K562 (cell line): ENCODE measurements around the gene CUX1. TPM values are rescaled to one million over a fixed set of nuclear protein-coding genes. Genes with fewer than 3 reads are reported as not detected.

Experiments used
- ATAC-seq: fragments of 200-7000 bp; cut with Tn5 transposase; 3 replicates; pipeline ENCODE4 v1.9.1; 2020; ENCODE audit warnings: moderate library complexity
- BruUV-seq: library from RNA; stranded (reverse); fragments of 400-500 nt; replicated peaks from 2 replicates; lab custom pipeline; 2021; lab: Mats Ljungman, UMichigan
- CTCF ChIA-PET: fragments of 300-600 bp; formaldehyde crosslinking; extraction: SDS; loops from one replicate; lab custom pipeline; 2021; ENCODE audit warnings: low intra/inter-chr PET ratio; lab: Yijun Ruan, JAX
- POLR2A ChIA-PET: fragments of 300-600, 350-650 bp; sonication (Branson Sonifier 250); formaldehyde crosslinking; extraction: SDS; loops from one replicate; lab custom pipeline; 2021; ENCODE audit warnings: antibody characterized with exemption, inconsistent platforms; lab: Yijun Ruan, JAX
- DNase-seq, 4 experiments: peaks; one replicate each; pipeline versions ENCODE4 v3.0.0 to v3.0.0-alpha.2; 2011 to 2018; ENCODE audit warnings: low spot score in 3 of 4, mixed read lengths in 3 of 4; ENCODE audit errors: extremely low read depth in 1 of 4
- FAIRE-seq: peaks from 2 replicates; lab custom pipeline; 2011; peaks lifted over from hg19 to GRCh38; lab: Jason Lieb, UNC
- H2AFZ ChIP-seq: 2 replicates; pipeline ENCODE4 v1.6.0; 2011; ENCODE audit warnings: low read depth, low read length, control low read depth, inconsistent platforms
- H3K27ac ChIP-seq: fragments of 200-600 bp; 3 replicates; pipeline ENCODE4 v1.8.0; 2011; ENCODE audit warnings: low read depth, mild to moderate bottlenecking, control low read depth, inconsistent platforms, low read length, moderate library complexity, mixed read lengths; ENCODE audit errors: extremely low read depth
- H3K27me3 ChIP-seq, 2 experiments: fragments of 300-600 bp in 1 of 2; 2 replicates in 1 of 2; 3 replicates in 1 of 2; pipeline versions ENCODE4 v1.6.0 to v1.8.0; 2011; ENCODE audit warnings: inconsistent platforms in 2 of 2, low read length in 2 of 2, mild to moderate bottlenecking in 1 of 2, mixed read lengths in 1 of 2, moderate library complexity in 1 of 2; ENCODE audit not compliant: control insufficient read depth in 2 of 2, insufficient read depth in 2 of 2
- H3K36me3 ChIP-seq: fragments of 300-600 bp; 3 replicates; pipeline ENCODE4 v1.8.0; 2011; ENCODE audit warnings: mild to moderate bottlenecking, low read length, inconsistent platforms; ENCODE audit not compliant: control insufficient read depth, insufficient read depth
- H3K4me1 ChIP-seq, 2 experiments: fragments of 200-600 bp in 1 of 2; replicated peaks in 1 of 2; 2 replicates in 1 of 2; 3 replicates in 1 of 2; pipeline versions ENCODE4 v1.5.1 to v1.8.0; 2011; ENCODE audit warnings: inconsistent platforms in 2 of 2, low read length in 2 of 2, mild to moderate bottlenecking in 1 of 2, mixed read lengths in 1 of 2, moderate library complexity in 1 of 2; ENCODE audit not compliant: control insufficient read depth in 2 of 2, insufficient read depth in 2 of 2
- H3K4me2 ChIP-seq: 2 replicates; pipeline ENCODE4 v1.6.1; 2011; ENCODE audit warnings: low read length, control low read depth, inconsistent platforms, mixed read lengths; ENCODE audit not compliant: insufficient read depth
- H3K4me3 ChIP-seq: fragments of 200-600 bp; sonication (generic), shearing (Covaris generic); 2 replicates; pipeline ENCODE4 v1.5.1; 2016; ENCODE audit warnings: control low read depth, inconsistent platforms
- H3K79me2 ChIP-seq: fragments of 200-600 bp; 3 replicates; pipeline ENCODE4 v1.8.0; 2011; ENCODE audit warnings: low read length, inconsistent platforms; ENCODE audit not compliant: control insufficient read depth, insufficient read depth
- H3K9ac ChIP-seq, 2 experiments: 2 replicates each; pipeline versions ENCODE4 v1.6.0 to v1.6.1; 2011; ENCODE audit warnings: low read depth in 2 of 2, low read length in 2 of 2, control low read depth in 1 of 2, inconsistent platforms in 1 of 2, mild to moderate bottlenecking in 1 of 2, mixed read lengths in 1 of 2; ENCODE audit not compliant: insufficient read depth in 1 of 2
- H3K9me1 ChIP-seq: one replicate; pipeline ENCODE4 v1.6.0; 2011; ENCODE audit warnings: inconsistent platforms, mild to moderate bottlenecking, low read length, moderate library complexity; ENCODE audit not compliant: control insufficient read depth, insufficient read depth
- H3K9me3 ChIP-seq: replicated peaks from 2 replicates; pipeline ENCODE4 v1.5.1; 2011; ENCODE audit warnings: low read depth, low read length, inconsistent platforms; ENCODE audit not compliant: control insufficient read depth, insufficient read depth
- H4K20me1 ChIP-seq: replicated peaks from 2 replicates; pipeline ENCODE4 v1.6.1; 2011; ENCODE audit warnings: low read length, inconsistent platforms, mixed read lengths; ENCODE audit not compliant: control insufficient read depth, insufficient read depth
- ATF3 ChIP-seq, 2 experiments: fragments of 450-650 bp in 1 of 2; sonication (generic) in 1 of 2; formaldehyde crosslinking in 1 of 2; IDR thresholded peaks in 1 of 2; conservative IDR thresholded peaks in 1 of 2; 2 replicates each; pipeline versions ENCODE4 v1.6.1 to v1.8.1; 2016 to 2023; ENCODE audit warnings: mild to moderate bottlenecking in 2 of 2, moderate library complexity in 2 of 2, inconsistent platforms in 1 of 2, missing genetic modification reagents in 1 of 2
- BRF2 ChIP-seq: IDR thresholded peaks from 3 replicates; pipeline ENCODE4 v1.6.1; 2011; ENCODE audit warnings: borderline replicate concordance, mild to moderate bottlenecking; ENCODE audit not compliant: insufficient read length, insufficient read depth
- CEBPB ChIP-seq: fragments of 450-650 bp; IDR thresholded peaks from 2 replicates; pipeline ENCODE4 v1.6.1; 2016; ENCODE audit warnings: missing genetic modification characterization, missing compliant biosample characterization
- ETV5 ChIP-seq: sonication (generic); formaldehyde crosslinking; IDR thresholded peaks from 2 replicates; pipeline ENCODE4 v1.4.0; 2020; ENCODE audit warnings: low read depth, mild to moderate bottlenecking, missing genetic modification reagents
- HDAC3 ChIP-seq: fragments of 450-650 bp; IDR thresholded peaks from 2 replicates; pipeline ENCODE4 v1.6.1; 2018; ENCODE audit warnings: borderline replicate concordance, mild to moderate bottlenecking, moderate library complexity; ENCODE audit not compliant: partially characterized antibody
- HES1 ChIP-seq: fragments of 450-650 bp; IDR thresholded peaks from 2 replicates; pipeline ENCODE4 v1.6.1; 2016; ENCODE audit warnings: low read depth, mild to moderate bottlenecking, moderate library complexity
- HOMEZ ChIP-seq: fragments of 250-450 bp; sonication (Bioruptor Pico); IDR thresholded peaks from 2 replicates; pipeline ENCODE4 v1.4.0; 2020; ENCODE audit warnings: mild to moderate bottlenecking, moderate library complexity
- KDM1A ChIP-seq, 2 experiments: fragments of 450-650 bp; IDR thresholded peaks; 2 replicates each; pipeline ENCODE4 v1.6.1; 2016; ENCODE audit warnings: mild to moderate bottlenecking in 2 of 2
- POLR2AphosphoS5 ChIP-seq: IDR thresholded peaks from 2 replicates; pipeline ENCODE4 v1.6.1; 2011; ENCODE audit warnings: mild to moderate bottlenecking, low read depth, low read length, moderate library complexity; ENCODE audit not compliant: control insufficient read depth, insufficient read depth
- RBM25 ChIP-seq: fragments of 200-400 bp; formaldehyde crosslinking; IDR thresholded peaks from 2 replicates; pipeline ENCODE4 v1.6.1; 2018; ENCODE audit warnings: low read length, low read depth, moderate library complexity; ENCODE audit not compliant: severe bottlenecking
- RCOR1 ChIP-seq, 2 experiments: IDR thresholded peaks; 2 replicates each; pipeline ENCODE4 v1.6.1; 2012; ENCODE audit warnings: low read depth in 2 of 2, low read length in 2 of 2, borderline replicate concordance in 1 of 2, improper control_type of control experiment in 1 of 2
- TCF3 ChIP-seq: sonication (generic); formaldehyde crosslinking; IDR thresholded peaks from 2 replicates; pipeline ENCODE4 v1.4.0; 2020; ENCODE audit warnings: mild to moderate bottlenecking, missing genetic modification reagents
- ZNF316 ChIP-seq: fragments of 450-650 bp; IDR thresholded peaks from 2 replicates; pipeline ENCODE4 v1.6.1; 2016
- ZNF780A ChIP-seq: fragments of 250-450 bp; sonication (Bioruptor Pico); IDR thresholded peaks from 2 replicates; pipeline ENCODE4 v1.5.0; 2021; ENCODE audit warnings: mild to moderate bottlenecking
- ZNF785 ChIP-seq: fragments of 250-450 bp; sonication (Bioruptor Pico); IDR thresholded peaks from 2 replicates; pipeline ENCODE4 v1.4.0; 2020; ENCODE audit warnings: mild to moderate bottlenecking
- WGBS: fragments of 100-300 bp; shearing (Covaris generic); methylation state at CpG from one replicate; pipeline ENCODE4 v1.1.6; 2016; ENCODE audit warnings: low coverage, mixed read lengths; ENCODE audit not compliant: insufficient coverage; ENCODE audit errors: missing lambda C conversion rate; 5-methylcytosine and 5-hydroxymethylcytosine counted together
- in situ Hi-C: fragments of 300-500 bp; cut with MboI; formaldehyde crosslinking; loops from 4 replicates; pipeline ENCODE4 v1.15.0; 2018; ENCODE audit warnings: inconsistent platforms, mixed read lengths
- intact Hi-C: fragments of 100-400 bp; cut with micrococcal nuclease; formaldehyde crosslinking; loops from 2 replicates; pipeline ENCODE4 v1.14.2; 2022
- polyA plus RNA-seq, 8 experiments: library from polyadenylated mRNA; depleted of rRNA in 4 of 8; stranded (reverse) in 5 of 8; unstranded in 3 of 8; fragments of >200 nt; fragmentation: Nextera tagmentation in 2 of 8; fragmentation: Illumina TruSeq in 1 of 8; extraction: Ambion mirVana in 2 of 8; extraction: Trizol in 1 of 8; gene quantifications; 2 replicates each; pipeline versions ENCODE4 v1.2.1 to v1.2.3, GENCODE V29; 2011 to 2014; ENCODE audit warnings: inconsistent platforms in 1 of 8, missing spikeins in 1 of 8
- total RNA-seq, 7 experiments: library from RNA; depleted of rRNA in 6 of 7; stranded (reverse); fragments of >200 nt in 6 of 7; fragmentation: Illumina TruSeq in 2 of 7; extraction: Trizol in 2 of 7; gene quantifications; 2 replicates each; pipeline versions ENCODE4 v1.2.1 to v1.2.3, GENCODE V29; 2011 to 2021; ENCODE audit warnings: low replicate concordance in 1 of 7

The CUX1 gene
- total and polyA plus RNA-seq, 9 of the 15 experiments (the other 6 are each of a cell fraction or from before 2014, with no cell fraction given): 3.6 to 55.3 (median 25.2) TPM

GRCh38 chr7:101901661-101902491 is 84.5 kb downstream of the CUX1 start:
- DNase-seq (peak in 2 of 4 experiments; percentile 52 to 54), FAIRE-seq (peak; percentile 51), ATAC-seq (peak; percentile 6; the same call in 1 of the 3 replicates)
- H3K9me3 ChIP-seq: no peaks in the 10 kb centered on the region
- POLR2A ChIA-PET: interaction anchor here (0.6 to 1.8 kb wide), 6 partner anchors 10 to 40 kb away, joined by 3 to 5 read pairs (median 3); no protein-coding TSS in a partner anchor
- no peak overlapping the region for H2AFZ ChIP-seq
- H3K36me3 ChIP-seq: no peaks in the 10 kb centered on the region; the same call in 2 of the 3 replicates
- BruUV-seq: no TSS peak
- peaks cover 8% of the 10 kb centered on the region; the same call in 1 of the 2 replicates for H4K20me1 ChIP-seq
- peaks cover 28 to 37% of the 10 kb centered on the region in 2 experiments for H3K4me1 ChIP-seq
- H3K27ac ChIP-seq: peak overlapping the region; percentile 90
- no peak overlapping the region for H3K4me3 ChIP-seq
- CTCF ChIA-PET: no interaction called here
- H3K9me1 ChIP-seq: no peaks in the 10 kb centered on the region
- peaks cover 92% of the 10 kb centered on the region for H3K79me2 ChIP-seq
- 55% methylated on average over 20 of the region's 20 CpGs for WGBS
- H3K4me2 ChIP-seq: peak overlapping the region; percentile 76; the same call in 1 of the 2 replicates
- in situ Hi-C loops (no loop called here), intact Hi-C loops (loop anchor here (1.0 to 5.0 kb wide), 4 partner anchors 40 to 180 kb away; partner anchors contain the start of gene CUX1)
- no peaks in the 10 kb centered on the region for H3K27me3 ChIP-seq
- peak overlapping the region; percentile 74 to 76; a peak in 3 of 4 replicates for H3K9ac ChIP-seq
- TF ChIP-seq TCF3 (CRISPR knock-in tag) (0 out of 2 replicates have a peak, but pooled peaks have one; percentile 7), ZNF780A (CRISPR knock-in tag) (no peak), KDM1A (IDR thresholded peaks at IDR 0.05) (0 out of 4 replicates have a peak, but pooled peaks of 1 of the 2 experiments have one; percentile 7), RBM25 (peak; percentile 39), ZNF785 (CRISPR knock-in tag) (no peak), ETV5 (peak; percentile 16; the same call in 1 of the 2 replicates), HES1 (no peak), RCOR1 (IDR thresholded peaks at IDR 0.05; ENCODE audit: borderline replicate concordance in 1 of 2, low read depth in 2 of 2, low read length in 2 of 2) (peak in 1 of 2 experiments; percentile 65; a peak in 1 of 4 replicates), HDAC3 (no peak), HOMEZ (CRISPR knock-in tag) (no peak), BRF2 (no peak), POLR2AphosphoS5 (no peak), ZNF316 (no peak), ATF3 (IDR thresholded peaks at IDR 0.05) (peak; percentile 60; the same call in 1 of the 2 replicates), ATF3 (CRISPR knock-in tag; conservative IDR thresholded peaks at IDR 0.05) (no peak), CEBPB (tag) (no peak)
